HPDE6-E6E7 (cell line): ENCODE results near the gene MPV17.

Source experiments
- DNase-seq: peaks from one replicate; pipeline ENCODE4 v3.0.0; 2011; ENCODE audit warnings: missing footprints; ENCODE audit errors: extremely low spot score

Gene MPV17

DNA sequence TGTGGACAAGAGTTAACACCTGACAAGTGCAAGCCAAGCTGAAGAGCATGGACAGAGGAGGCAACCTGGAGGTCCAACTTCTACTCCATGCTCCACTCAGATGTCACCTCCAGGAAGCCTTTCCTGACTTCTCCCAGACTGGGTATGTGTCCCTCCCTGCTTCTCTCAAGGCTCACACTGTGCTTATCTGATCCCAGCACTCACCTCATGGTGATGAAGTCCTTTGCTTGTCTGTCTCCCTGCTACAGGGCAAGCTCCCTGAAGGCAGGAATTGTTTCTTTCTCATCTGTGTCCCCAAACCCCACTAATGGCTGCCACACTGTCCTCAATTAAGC lies 57.4 kb downstream of the MPV17 start:
- no peak for DNase-seq

DNA sequence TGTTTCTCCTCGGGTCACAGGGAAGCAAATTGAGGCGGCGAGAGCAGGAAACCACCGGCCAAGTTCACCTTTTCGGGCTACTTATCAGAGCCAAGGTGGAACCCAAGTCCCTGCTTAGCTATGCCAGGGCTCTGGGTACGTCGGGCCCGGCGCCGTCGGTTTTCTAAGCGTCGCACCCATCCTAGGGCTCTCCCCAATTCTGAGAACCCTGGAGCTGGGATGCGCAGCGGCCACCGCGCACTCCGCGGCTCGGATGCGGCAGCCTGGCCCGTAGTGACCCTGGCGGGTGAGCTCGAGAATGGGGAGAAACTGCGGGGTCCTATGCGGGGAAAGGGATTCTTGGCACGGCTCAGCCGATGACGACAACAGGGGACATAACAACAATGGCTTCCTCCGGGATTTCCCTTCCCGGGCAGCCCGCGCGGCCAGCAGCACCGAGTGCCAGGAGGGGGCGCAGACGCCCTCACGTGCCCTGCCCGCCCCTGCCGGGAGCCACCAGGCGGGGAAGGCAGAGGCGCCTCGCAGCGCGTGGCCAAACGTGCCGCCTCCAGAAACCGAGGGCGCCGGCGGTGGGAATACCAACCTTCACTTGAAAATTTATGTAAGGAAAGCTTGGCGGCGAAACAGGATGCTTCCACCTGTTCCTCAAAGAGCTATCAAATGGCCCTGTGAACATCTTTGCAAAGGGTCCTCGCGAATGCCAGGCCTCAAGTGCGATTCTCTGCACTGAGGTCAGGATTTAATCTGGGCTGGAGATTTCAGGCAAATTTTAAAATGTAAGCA lies 58.0 kb downstream of the MPV17 start:
- DNase-seq, result peak; percentile 58

DNA sequence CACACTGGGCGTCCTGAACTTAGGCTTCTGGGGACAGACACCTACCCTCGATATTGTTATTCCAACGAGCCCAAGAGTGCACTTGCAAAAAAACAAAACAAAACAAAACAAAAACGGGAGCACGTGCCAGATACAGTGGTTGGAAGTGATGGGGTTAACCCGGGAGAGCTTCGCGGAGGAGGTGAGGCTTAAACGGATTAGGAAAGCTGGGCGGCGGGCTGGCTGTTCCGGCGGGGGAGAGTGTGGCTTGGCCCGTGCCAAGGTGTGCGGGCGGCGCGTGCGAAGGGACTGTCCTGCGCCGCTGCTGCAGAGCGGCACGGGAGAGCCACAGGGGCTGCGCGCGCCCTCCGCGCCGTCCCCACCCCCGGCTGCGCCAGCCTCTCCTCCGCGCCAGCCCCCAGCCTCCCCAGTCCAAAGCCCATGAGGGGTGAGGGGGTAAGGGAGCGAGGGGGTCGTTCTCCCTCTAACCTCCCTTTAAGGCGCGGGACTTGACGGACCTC lies 58.6 kb downstream of the MPV17 start:
- no peak for DNase-seq

DNA sequence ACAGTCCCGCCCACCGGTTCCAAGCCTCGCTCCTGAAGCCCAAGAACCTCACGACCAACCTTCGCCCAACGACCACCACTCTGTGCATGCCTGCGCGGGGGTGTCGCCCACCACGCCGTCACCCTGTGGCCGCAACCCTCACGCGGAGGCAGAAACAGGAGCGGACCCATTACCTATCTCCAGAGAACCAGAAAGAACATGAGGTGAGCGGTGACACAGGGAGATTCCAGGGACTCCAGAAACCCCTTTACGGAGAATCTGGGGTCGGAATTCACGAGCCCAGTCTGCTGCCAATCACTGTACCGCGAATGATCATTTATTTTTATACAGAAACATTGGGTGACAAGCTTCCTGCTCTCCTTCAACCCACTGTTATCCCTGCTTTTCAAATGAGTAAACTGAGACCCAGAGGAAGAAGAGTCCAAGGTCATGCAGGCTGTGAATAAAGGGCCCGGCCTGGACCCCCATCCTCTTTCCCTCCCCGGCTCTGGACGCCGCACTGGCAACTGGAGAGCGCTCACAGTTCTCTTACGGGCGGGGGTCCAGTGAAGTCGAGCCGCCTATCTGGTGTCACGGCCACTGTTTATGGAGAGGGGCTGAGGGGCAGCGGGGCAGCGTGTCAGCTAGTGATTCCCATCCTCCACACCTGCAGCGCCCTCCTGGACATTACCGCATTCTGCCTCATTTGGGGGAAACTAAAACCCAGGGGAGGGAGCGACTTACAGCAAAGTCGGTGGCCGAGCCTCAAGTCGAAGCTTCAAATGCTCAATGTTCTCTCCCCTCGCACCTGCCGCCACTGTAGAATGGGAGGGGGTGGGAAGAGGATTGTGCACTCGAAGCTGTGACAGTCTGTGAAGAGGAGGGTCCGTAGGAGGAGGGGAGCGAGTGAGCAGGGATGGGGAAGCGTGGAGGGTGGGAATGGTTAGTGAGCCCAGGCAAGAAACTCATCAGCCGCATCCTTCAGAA lies 59.3 kb downstream of the MPV17 start:
- DNase-seq, result no peak

DNA sequence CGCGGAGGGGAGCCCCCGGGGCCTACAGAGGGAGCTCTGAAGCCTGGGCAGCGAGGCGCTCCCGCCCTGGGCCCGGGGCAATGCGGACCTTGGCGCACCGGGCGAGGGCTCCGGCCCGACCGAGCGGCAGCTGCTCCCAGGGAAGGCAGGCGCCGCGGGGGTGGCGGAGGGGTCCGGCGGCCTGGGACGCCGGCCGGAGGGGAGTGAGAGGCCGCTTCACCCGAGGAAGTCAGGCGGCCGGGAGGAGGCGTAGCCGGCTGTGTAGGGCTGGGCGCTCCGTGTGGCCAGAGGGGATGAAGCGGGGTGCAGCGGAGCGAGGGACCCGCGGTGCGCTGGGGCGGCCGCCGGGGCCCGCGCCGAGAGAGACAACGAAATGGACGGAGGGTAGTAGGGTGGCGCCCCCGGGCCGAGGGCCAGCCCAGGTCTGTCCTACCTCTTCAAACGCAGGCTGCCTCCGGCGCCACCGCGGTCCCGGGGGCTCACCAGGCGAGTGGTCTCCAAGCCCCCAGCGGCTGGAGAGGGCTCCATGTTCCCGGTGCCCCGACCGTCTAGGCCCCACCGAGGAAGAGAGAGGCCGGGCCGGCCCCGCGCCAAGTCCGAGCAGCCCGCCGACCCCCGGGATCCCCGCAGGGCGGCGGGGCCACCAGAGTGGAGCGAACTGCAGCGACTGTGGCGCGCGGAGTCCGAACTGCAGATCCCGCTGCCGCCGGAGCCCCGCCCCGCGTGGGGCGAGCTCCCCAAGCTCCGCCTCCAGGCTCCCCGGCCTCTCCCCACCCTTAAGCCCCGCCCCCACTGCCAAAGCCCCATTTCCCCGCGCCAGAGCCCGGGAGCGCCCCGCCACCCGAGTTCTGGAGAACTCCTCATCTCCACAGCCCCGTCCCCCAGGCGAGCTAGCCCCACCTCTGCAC lies 60.3 kb downstream of the MPV17 start, which contains the start of gene SLC30A3:
Gene SLC30A3, minus strand, starts transcription at position 669 of the 908 bp plus-strand sequence. Its CDS starts 141 bp downstream, at position 528.
- peak; percentile 46 for DNase-seq

DNA sequence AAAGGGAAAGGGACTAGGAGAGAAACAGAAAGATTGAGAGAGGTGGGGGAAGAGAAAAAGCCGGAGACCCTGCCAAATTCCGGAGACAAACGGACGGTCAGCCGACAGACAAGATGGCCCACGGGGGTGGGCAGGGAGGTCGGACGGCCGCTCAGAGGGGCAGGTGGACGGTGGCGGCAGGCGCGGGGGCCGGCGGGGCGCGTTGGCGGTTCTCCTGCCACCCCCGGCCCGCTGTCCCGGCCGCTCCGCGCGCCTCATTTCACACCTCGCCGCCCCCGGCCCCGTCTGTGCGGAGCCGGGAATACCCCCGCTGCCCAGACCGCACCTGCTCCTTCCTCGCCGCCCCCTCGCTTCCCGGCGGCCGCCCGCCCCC lies 61.0 kb downstream of the MPV17 start:
- no peak for DNase-seq

DNA sequence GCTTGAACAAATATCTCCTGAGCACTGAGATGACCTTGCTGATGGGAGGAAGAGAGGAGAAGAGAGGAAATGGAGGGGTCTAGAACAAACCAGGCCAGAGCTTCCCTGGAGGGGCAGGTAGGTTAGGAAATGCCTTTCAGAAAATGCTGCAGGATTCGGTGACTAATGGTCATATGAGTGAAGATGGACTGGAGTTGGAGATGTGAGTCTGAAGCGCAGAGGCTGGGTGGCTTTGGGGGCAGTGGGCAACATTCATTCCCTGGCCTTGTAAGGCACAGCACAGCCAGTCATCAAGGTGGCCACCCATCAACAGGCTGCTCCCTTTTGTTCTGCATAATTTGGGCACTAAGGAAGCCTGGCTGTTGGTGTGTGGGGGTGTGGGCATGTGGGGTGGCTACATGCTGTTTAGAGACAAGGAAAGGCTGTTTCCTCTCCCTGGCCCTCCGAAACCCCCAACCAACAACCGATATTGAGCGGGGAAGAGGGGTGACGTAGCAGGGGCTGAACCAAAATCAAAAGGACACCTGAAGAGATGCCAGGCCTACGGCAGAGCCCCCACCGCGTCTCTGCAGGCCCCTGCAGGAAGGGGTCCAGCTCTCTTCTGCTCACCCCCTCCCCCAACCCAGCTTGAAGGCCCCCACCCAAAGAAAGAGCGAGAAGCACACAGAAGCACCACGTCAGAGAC lies 61.5 kb downstream of the MPV17 start:
- DNase-seq, result no peak
